ENCODE measurements around the gene PDE8B. TPM values are rescaled to one million over a fixed set of nuclear protein-coding genes. Genes with fewer than 3 reads are reported as not detected.

PDE8B gene
- total RNA-seq, 1 experiment from 2014 or later: 0.17 TPM

DNA sequence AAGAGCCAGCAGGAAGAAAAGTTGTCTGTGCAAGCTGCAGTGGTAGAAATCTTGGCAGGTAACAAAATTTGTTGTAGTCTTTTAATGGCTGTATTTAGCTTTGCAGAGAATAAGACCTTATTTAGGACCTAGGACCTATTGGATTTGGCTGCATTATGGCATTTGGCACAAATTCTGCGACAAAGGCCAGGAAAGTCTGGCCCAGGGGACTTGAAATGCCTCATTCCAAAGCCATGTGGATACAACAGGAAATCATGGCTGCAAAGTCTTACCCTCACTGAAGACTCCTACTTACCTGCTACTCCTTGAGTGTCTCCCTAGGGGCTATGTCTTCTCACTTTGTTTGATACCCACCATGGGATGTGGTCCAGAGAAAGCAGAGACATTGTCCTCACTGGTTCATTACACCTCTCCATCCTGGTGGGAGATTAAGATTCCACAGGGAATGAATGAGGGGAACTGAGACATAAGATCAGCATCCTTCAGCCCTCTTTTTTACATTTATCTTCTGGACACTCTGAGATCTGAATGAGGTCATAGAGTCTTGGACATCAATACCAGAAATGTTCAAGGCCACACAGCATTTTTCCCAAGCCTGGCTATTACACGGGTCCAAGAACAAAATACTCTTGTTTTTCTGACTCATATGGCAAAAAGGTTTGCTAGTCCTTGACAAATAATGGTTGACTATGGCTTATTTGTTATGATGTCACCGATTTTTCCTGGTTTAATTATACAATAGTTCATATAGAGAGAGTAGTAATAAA lies 119.4 kb downstream of the PDE8B start:
- Histone ChIP-seq H3K4me1 (ENCODE audit: control insufficient read depth in 1 of 2, insufficient read depth in 2 of 2, low read length in 2 of 2) (no peaks in the 10 kb centered on the region), H3K9ac (ENCODE audit: low read length) (no peak overlapping the region), H4K20me1 (ENCODE audit: insufficient read depth) (no peaks in the 10 kb centered on the region), H3K27ac (ENCODE audit: low read depth, low read length) (no peak overlapping the region), H3K4me3 (replicated peaks in 1 of 2; ENCODE audit: low read depth in 1 of 2, low read length in 2 of 2) (no peak overlapping the region), H3K36me3 (ENCODE audit: control insufficient read depth in 1 of 2, insufficient read depth in 2 of 2, low read length in 2 of 2) (no peaks in the 10 kb centered on the region), H3K4me2 (ENCODE audit: low read length) (no peak overlapping the region), H3K27me3 (ENCODE audit: insufficient read depth, low read length) (peaks cover 5% of the 10 kb centered on the region; the same call in 1 of the 2 replicates), H3K79me2 (ENCODE audit: insufficient read depth, low read length) (no peaks in the 10 kb centered on the region), H3K9me3 (ENCODE audit: control insufficient read depth in 1 of 2, insufficient read depth in 1 of 2, low read depth in 1 of 2, low read length in 2 of 2) (no peaks in the 10 kb centered on the region), H3K9me2 (ENCODE audit: insufficient read depth) (no peaks in the 10 kb centered on the region), H2AFZ (ENCODE audit: low read depth, low read length, poor library complexity, severe bottlenecking) (no peak overlapping the region)
- ChIA-PET RAD21 (ENCODE audit: low non-redundant PET in 1 of 2, low total read pairs in 2 of 2, uncharacterized antibody in 2 of 2, unreplicated experiment in 2 of 2) (no interaction called here), POLR2A (no interaction called here), CTCF (no interaction called here)
- TF ChIP-seq SRF (IDR thresholded peaks at IDR 0.05; ENCODE audit: low read depth): no peak
- TF ChIP-seq EZH2phosphoT487 (IDR thresholded peaks at IDR 0.05; ENCODE audit: borderline replicate concordance): no peak
- no peak for TF ChIP-seq FOSL1 (IDR thresholded peaks at IDR 0.05; ENCODE audit: low read depth)
- TF ChIP-seq ELF1 (IDR thresholded peaks at IDR 0.05; ENCODE audit: borderline replicate concordance, low read depth): no peak
- TF ChIP-seq YY1 (IDR thresholded peaks at IDR 0.05; ENCODE audit: extremely low read depth, insufficient replicate concordance, low read depth, low read length): no peak
- TF ChIP-seq, protein P1, sequence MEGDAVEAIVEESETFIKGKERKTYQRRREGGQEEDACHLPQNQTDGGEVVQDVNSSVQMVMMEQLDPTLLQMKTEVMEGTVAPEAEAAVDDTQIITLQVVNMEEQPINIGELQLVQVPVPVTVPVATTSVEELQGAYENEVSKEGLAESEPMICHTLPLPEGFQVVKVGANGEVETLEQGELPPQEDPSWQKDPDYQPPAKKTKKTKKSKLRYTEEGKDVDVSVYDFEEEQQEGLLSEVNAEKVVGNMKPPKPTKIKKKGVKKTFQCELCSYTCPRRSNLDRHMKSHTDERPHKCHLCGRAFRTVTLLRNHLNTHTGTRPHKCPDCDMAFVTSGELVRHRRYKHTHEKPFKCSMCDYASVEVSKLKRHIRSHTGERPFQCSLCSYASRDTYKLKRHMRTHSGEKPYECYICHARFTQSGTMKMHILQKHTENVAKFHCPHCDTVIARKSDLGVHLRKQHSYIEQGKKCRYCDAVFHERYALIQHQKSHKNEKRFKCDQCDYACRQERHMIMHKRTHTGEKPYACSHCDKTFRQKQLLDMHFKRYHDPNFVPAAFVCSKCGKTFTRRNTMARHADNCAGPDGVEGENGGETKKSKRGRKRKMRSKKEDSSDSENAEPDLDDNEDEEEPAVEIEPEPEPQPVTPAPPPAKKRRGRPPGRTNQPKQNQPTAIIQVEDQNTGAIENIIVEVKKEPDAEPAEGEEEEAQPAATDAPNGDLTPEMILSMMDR (IDR thresholded peaks at IDR 0.05 in 2 of 3, conservative IDR thresholded peaks at IDR 0.05 in 1 of 3; ENCODE audit: borderline replicate concordance in 1 of 3, insufficient read depth in 1 of 3, low read depth in 2 of 3, low read length in 2 of 3): no peak
- TF ChIP-seq, protein P2, sequence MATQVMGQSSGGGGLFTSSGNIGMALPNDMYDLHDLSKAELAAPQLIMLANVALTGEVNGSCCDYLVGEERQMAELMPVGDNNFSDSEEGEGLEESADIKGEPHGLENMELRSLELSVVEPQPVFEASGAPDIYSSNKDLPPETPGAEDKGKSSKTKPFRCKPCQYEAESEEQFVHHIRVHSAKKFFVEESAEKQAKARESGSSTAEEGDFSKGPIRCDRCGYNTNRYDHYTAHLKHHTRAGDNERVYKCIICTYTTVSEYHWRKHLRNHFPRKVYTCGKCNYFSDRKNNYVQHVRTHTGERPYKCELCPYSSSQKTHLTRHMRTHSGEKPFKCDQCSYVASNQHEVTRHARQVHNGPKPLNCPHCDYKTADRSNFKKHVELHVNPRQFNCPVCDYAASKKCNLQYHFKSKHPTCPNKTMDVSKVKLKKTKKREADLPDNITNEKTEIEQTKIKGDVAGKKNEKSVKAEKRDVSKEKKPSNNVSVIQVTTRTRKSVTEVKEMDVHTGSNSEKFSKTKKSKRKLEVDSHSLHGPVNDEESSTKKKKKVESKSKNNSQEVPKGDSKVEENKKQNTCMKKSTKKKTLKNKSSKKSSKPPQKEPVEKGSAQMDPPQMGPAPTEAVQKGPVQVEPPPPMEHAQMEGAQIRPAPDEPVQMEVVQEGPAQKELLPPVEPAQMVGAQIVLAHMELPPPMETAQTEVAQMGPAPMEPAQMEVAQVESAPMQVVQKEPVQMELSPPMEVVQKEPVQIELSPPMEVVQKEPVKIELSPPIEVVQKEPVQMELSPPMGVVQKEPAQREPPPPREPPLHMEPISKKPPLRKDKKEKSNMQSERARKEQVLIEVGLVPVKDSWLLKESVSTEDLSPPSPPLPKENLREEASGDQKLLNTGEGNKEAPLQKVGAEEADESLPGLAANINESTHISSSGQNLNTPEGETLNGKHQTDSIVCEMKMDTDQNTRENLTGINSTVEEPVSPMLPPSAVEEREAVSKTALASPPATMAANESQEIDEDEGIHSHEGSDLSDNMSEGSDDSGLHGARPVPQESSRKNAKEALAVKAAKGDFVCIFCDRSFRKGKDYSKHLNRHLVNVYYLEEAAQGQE (IDR thresholded peaks at IDR 0.05; ENCODE audit: low read depth): no peak
- no peak for TF ChIP-seq ZFX (IDR thresholded peaks at IDR 0.05)
- no peak for TF ChIP-seq CEBPB (IDR thresholded peaks at IDR 0.05; ENCODE audit: low read depth)
- TF ChIP-seq, protein P3, sequence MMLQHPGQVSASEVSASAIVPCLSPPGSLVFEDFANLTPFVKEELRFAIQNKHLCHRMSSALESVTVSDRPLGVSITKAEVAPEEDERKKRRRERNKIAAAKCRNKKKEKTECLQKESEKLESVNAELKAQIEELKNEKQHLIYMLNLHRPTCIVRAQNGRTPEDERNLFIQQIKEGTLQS (IDR thresholded peaks at IDR 0.05): no peak
- TF ChIP-seq TCF7L2 (IDR thresholded peaks at IDR 0.05; ENCODE audit: borderline replicate concordance, extremely low read depth, insufficient read depth, insufficient read length): no peak
- DNase-seq (ENCODE audit: low read depth, low spot score): no peak
- intact Hi-C loops (cut with micrococcal nuclease): no loop called here
- ATAC-seq: no peak
- BruUV-seq (replicated peaks): no TSS peak

Data from HCT116 (cell line).